H1 (cell line): Measurements from ENCODE around the gene ATF7. TPM values are rescaled to one million over a fixed set of nuclear protein-coding genes. Genes with fewer than 3 reads are reported as not detected.

Experiments used
- CTCF ChIA-PET: fragments of 300-600 bp; sonication (Branson Sonifier 250); formaldehyde crosslinking; loops from one replicate; lab custom pipeline; 2021; ENCODE audit not compliant: partially characterized antibody; lab: Charles Lee
- POLR2A ChIA-PET: fragments of 300-600 bp; sonication (Branson Sonifier 250); formaldehyde crosslinking; loops from one replicate; lab custom pipeline; 2021; ENCODE audit warnings: inconsistent platforms; ENCODE audit not compliant: partially characterized antibody; lab: Charles Lee
- DNase-seq, 2 experiments: peaks; one replicate each; pipeline versions ENCODE4 v3.0.0 to v3.0.0-alpha.2; 2010 to 2022; ENCODE audit warnings: low spot score in 2 of 2, low read depth in 1 of 2, mixed read lengths in 1 of 2
- FAIRE-seq: peaks from 2 replicates; lab custom pipeline; 2011; peaks lifted over from hg19 to GRCh38; lab: Jason Lieb, UNC
- H2AFZ ChIP-seq: 2 replicates; pipeline ENCODE4 v1.8.1; 2012; ENCODE audit warnings: low read length, inconsistent platforms
- H2AK5ac ChIP-seq: 2 replicates; pipeline ENCODE4 v1.6.1; 2013; ENCODE audit warnings: low read depth, low read length
- H2BK120ac ChIP-seq: replicated peaks from 2 replicates; pipeline ENCODE3; 2013; ENCODE audit warnings: low read depth, low read length, inconsistent platforms
- H2BK12ac ChIP-seq: 2 replicates; pipeline ENCODE4 v1.6.1; 2013; ENCODE audit warnings: low read depth, low read length
- H2BK15ac ChIP-seq: 2 replicates; pipeline ENCODE4 v1.6.1; 2013; ENCODE audit warnings: low read length
- H2BK20ac ChIP-seq: 2 replicates; pipeline ENCODE4 v1.6.1; 2013; ENCODE audit warnings: low read length
- H2BK5ac ChIP-seq: 2 replicates; pipeline ENCODE4 v1.6.1; 2013; ENCODE audit warnings: low read depth, low read length
- H3K14ac ChIP-seq: 2 replicates; pipeline ENCODE4 v1.6.1; 2013; ENCODE audit warnings: inconsistent platforms; ENCODE audit not compliant: insufficient read length
- H3K18ac ChIP-seq: 2 replicates; pipeline ENCODE4 v1.6.1; 2013; ENCODE audit warnings: low read length; ENCODE audit errors: extremely low read depth
- H3K23ac ChIP-seq: 2 replicates; pipeline ENCODE4 v1.6.1; 2013; ENCODE audit warnings: inconsistent platforms; ENCODE audit not compliant: insufficient read length
- H3K23me2 ChIP-seq: 2 replicates; pipeline ENCODE4 v1.6.1; 2013; ENCODE audit warnings: low read depth, low read length
- H3K27ac ChIP-seq: 2 replicates; pipeline ENCODE4 v1.6.1; 2011; ENCODE audit warnings: low read depth, low read length, inconsistent platforms
- H3K27me3 ChIP-seq, 4 experiments: replicated peaks in 1 of 4; 1 replicate in 1 of 4; 2 replicates in 3 of 4; pipeline versions ENCODE4 v1.6.1 to v1.8.1; 2011 to 2013; ENCODE audit warnings: low read length in 3 of 4, mild to moderate bottlenecking in 3 of 4, inconsistent platforms in 2 of 4, mixed read lengths in 2 of 4, moderate library complexity in 1 of 4; ENCODE audit not compliant: control insufficient read depth in 3 of 4, insufficient read depth in 3 of 4; ENCODE audit errors: extremely low read depth in 1 of 4
- H3K36me3 ChIP-seq, 4 experiments: 2 replicates each; pipeline versions ENCODE4 v1.6.1 to v1.8.1; 2011 to 2013; ENCODE audit warnings: mild to moderate bottlenecking in 4 of 4, low read length in 3 of 4, moderate library complexity in 2 of 4, control low read depth in 1 of 4, inconsistent platforms in 1 of 4; ENCODE audit not compliant: insufficient read depth in 4 of 4, control insufficient read depth in 2 of 4
- H3K4ac ChIP-seq: replicated peaks from 2 replicates; pipeline ENCODE3; 2013; ENCODE audit warnings: low read length, low read depth, mixed read lengths, inconsistent platforms; ENCODE audit not compliant: insufficient read length
- H3K4me1 ChIP-seq, 4 experiments: replicated peaks in 1 of 4; 1 replicate in 1 of 4; 2 replicates in 3 of 4; pipeline versions ENCODE4 v1.6.1 to v1.8.1; 2011 to 2013; ENCODE audit warnings: low read length in 3 of 4, inconsistent platforms in 2 of 4, mixed read lengths in 1 of 4; ENCODE audit not compliant: insufficient read depth in 4 of 4, control insufficient read depth in 3 of 4
- H3K4me2 ChIP-seq, 2 experiments: 2 replicates each; pipeline versions ENCODE4 v1.6.1 to v1.8.1; 2011 to 2013; ENCODE audit warnings: low read depth in 2 of 2, low read length in 2 of 2, control low read depth in 1 of 2, inconsistent platforms in 1 of 2, mild to moderate bottlenecking in 1 of 2; ENCODE audit not compliant: insufficient read depth in 1 of 2
- H3K4me3 ChIP-seq, 4 experiments: fragments of 200-600, 300-600 bp in 1 of 4; sonication (generic), shearing (Covaris generic), sonication (Bioruptor Twin) in 1 of 4; 2 replicates each; pipeline versions ENCODE4 v1.5.1 to v1.8.1; 2011 to 2016; ENCODE audit warnings: low read length in 4 of 4, low read depth in 3 of 4, control low read depth in 2 of 4, inconsistent platforms in 2 of 4, mild to moderate bottlenecking in 2 of 4, mixed read lengths in 1 of 4, moderate library complexity in 1 of 4; ENCODE audit not compliant: insufficient read depth in 2 of 4; ENCODE audit errors: extremely low read depth in 1 of 4
- H3K56ac ChIP-seq: replicated peaks from 2 replicates; pipeline ENCODE3; 2013; ENCODE audit warnings: low read depth, mild to moderate bottlenecking, mixed read lengths, low read length, inconsistent platforms; ENCODE audit not compliant: insufficient read length
- H3K79me1 ChIP-seq: 2 replicates; pipeline ENCODE4 v1.6.1; 2013; ENCODE audit warnings: low read depth, low read length, control low read depth
- H3K79me2 ChIP-seq, 2 experiments: 2 replicates each; pipeline versions ENCODE4 v1.6.1 to v1.8.1; 2012 to 2013; ENCODE audit warnings: low read length in 2 of 2, mild to moderate bottlenecking in 2 of 2, inconsistent platforms in 1 of 2; ENCODE audit not compliant: insufficient read depth in 2 of 2, control insufficient read depth in 1 of 2
- H3K9ac ChIP-seq, 4 experiments: replicated peaks in 1 of 4; 1 replicate in 1 of 4; 2 replicates in 3 of 4; pipeline versions ENCODE4 v1.6.1 to v1.8.1; 2011 to 2013; ENCODE audit warnings: low read depth in 3 of 4, low read length in 3 of 4, control low read depth in 2 of 4, mild to moderate bottlenecking in 2 of 4, moderate library complexity in 2 of 4, inconsistent platforms in 1 of 4; ENCODE audit errors: extremely low read depth in 1 of 4
- H3K9me3 ChIP-seq, 2 experiments: 2 replicates each; pipeline versions ENCODE4 v1.6.1 to v1.8.1; 2012 to 2013; ENCODE audit warnings: mild to moderate bottlenecking in 2 of 2, moderate library complexity in 2 of 2, control low read depth in 1 of 2, inconsistent platforms in 1 of 2, low read depth in 1 of 2, low read length in 1 of 2, mixed read lengths in 1 of 2; ENCODE audit not compliant: insufficient read depth in 2 of 2
- H4K20me1 ChIP-seq, 2 experiments: replicated peaks in 1 of 2; 2 replicates each; pipeline versions ENCODE3 to v1.8.1; 2011 to 2013; ENCODE audit warnings: inconsistent platforms in 2 of 2, low read length in 2 of 2, mild to moderate bottlenecking in 1 of 2; ENCODE audit not compliant: insufficient read depth in 2 of 2, control insufficient read depth in 1 of 2
- H4K5ac ChIP-seq: 2 replicates; pipeline ENCODE4 v1.6.1; 2013; ENCODE audit warnings: low read length, low read depth, mixed read lengths, inconsistent platforms; ENCODE audit not compliant: insufficient read length
- H4K8ac ChIP-seq: 2 replicates; pipeline ENCODE4 v1.8.0; 2013; ENCODE audit warnings: mild to moderate bottlenecking, moderate library complexity, low read length, inconsistent platforms; ENCODE audit not compliant: insufficient read depth; ENCODE audit errors: extremely low read depth
- H4K91ac ChIP-seq: replicated peaks from 2 replicates; pipeline ENCODE3; 2013; ENCODE audit warnings: low read length, mixed read lengths, inconsistent platforms; ENCODE audit not compliant: insufficient read length
- GTF2F1 ChIP-seq: IDR thresholded peaks from 2 replicates; pipeline ENCODE4 v1.6.1; 2012; ENCODE audit warnings: low read depth, low read length, improper control_type of control experiment, borderline replicate concordance
- KDM1A ChIP-seq: fragments of 200-600, 300-600 bp; sonication (generic); IDR thresholded peaks from 2 replicates; pipeline ENCODE4 v1.7.1; 2016; ENCODE audit warnings: mild to moderate bottlenecking, low read length, borderline replicate concordance
- TEAD4 ChIP-seq: IDR thresholded peaks from 2 replicates; pipeline ENCODE4 v1.6.1; 2012; ENCODE audit warnings: low read depth, low read length, inconsistent platforms, mixed read lengths
- WGBS, 2 experiments: shearing (Covaris generic) in 1 of 2; methylation state at CpG; one replicate each; pipeline versions ENCODE4 v1.1.6 to v1.1.7; 2013 to 2015; ENCODE audit warnings: low lambda C conversion rate in 2 of 2, mixed read lengths in 2 of 2, inconsistent platforms in 1 of 2, low coverage in 1 of 2, missing lambda C conversion rate in 1 of 2; ENCODE audit not compliant: insufficient replicate concordance in 2 of 2, insufficient coverage in 1 of 2, insufficient read length in 1 of 2; ENCODE audit errors: extremely low coverage in 1 of 2, missing lambda C conversion rate in 1 of 2; 5-methylcytosine and 5-hydroxymethylcytosine counted together
- polyA plus RNA-seq, 7 experiments: library from polyadenylated mRNA; depleted of rRNA in 3 of 7; stranded (reverse) in 5 of 7; unstranded in 2 of 7; fragments of >200 nt in 5 of 7; fragments of 200-250 nt in 2 of 7; gene quantifications; 1 replicate in 5 of 7; 2 replicates in 1 of 7; 4 replicates in 1 of 7; pipeline versions ENCODE4 v1.2.1 to v1.2.3, GENCODE V29; 2011 to 2013; ENCODE audit warnings: missing spikeins in 2 of 7, mixed read lengths in 2 of 7
- total RNA-seq: library from RNA; stranded (reverse); fragmentation: NEBNext Ultra II Directional; extraction: Animal tissue kit (Norgen Biotek cat#: 25700); gene quantifications from 2 replicates; pipeline ENCODE4 v1.2.1, GENCODE V29; 2021

The ATF7 gene
- total and polyA plus RNA-seq, 2 of the 8 experiments (the other 6 are each of a cell fraction or from before 2014, with no cell fraction given), result 10.1 to 16.6 TPM

- no peak overlapping the region for H2AK5ac ChIP-seq
- ChIA-PET POLR2A (no interaction called here), CTCF (interaction anchor here (1.6 kb wide), 1 partner anchor 46 kb away, joined by 7 read pairs; no protein-coding TSS in a partner anchor)
- H2BK12ac ChIP-seq, result no peak overlapping the region
- FAIRE-seq (no peak), DNase-seq (no peak)
- no peaks in the 10 kb centered on the region for H3K23me2 ChIP-seq
- no peak overlapping the region for H2AFZ ChIP-seq
- no peak overlapping the region for H3K18ac ChIP-seq
- H2BK20ac ChIP-seq, result no peak overlapping the region
- H3K9me3 ChIP-seq, result no peaks in the 10 kb centered on the region
- H3K56ac ChIP-seq, result no peak overlapping the region
- H4K20me1 ChIP-seq, result no peaks in the 10 kb centered on the region
- no peak overlapping the region for H4K8ac ChIP-seq
- H3K27ac ChIP-seq, result no peak overlapping the region
- H3K4ac ChIP-seq, result no peak overlapping the region
- no peaks in the 10 kb centered on the region for H3K27me3 ChIP-seq
- WGBS, 2 experiments, result 90% methylated on average over 4 of the region's 4 CpGs; no CpG with 5 or more reads in 1 of the 2 experiments
- no peak overlapping the region for H3K14ac ChIP-seq
- TF ChIP-seq KDM1A (no peak), GTF2F1 (no peak), TEAD4 (no peak)
- H2BK15ac ChIP-seq, result no peak overlapping the region
- peaks cover 0 to 6% (median 0%) of the 10 kb centered on the region in 4 experiments; a peak in 2 of 7 replicates for H3K4me1 ChIP-seq
- H3K23ac ChIP-seq, result no peak overlapping the region
- H3K79me1 ChIP-seq, result peaks cover 2% of the 10 kb centered on the region; the same call in 1 of the 2 replicates
- no peak overlapping the region for H4K91ac ChIP-seq
- no peaks in the 10 kb centered on the region for H3K36me3 ChIP-seq
- no peak overlapping the region for H2BK5ac ChIP-seq
- H3K4me2 ChIP-seq, result no peak overlapping the region
- H3K79me2 ChIP-seq, result no peaks in the 10 kb centered on the region
- no peak overlapping the region for H4K5ac ChIP-seq
- no peak overlapping the region for H3K4me3 ChIP-seq
- no peak overlapping the region for H2BK120ac ChIP-seq
- no peak overlapping the region for H3K9ac ChIP-seq
These were observed 36.3 kb downstream of the ATF7 start for GRCh38 chr12:53589915-53590314.
